NCI-H1436 (cell line): ENCODE data around the gene ZIC2.
"Not testable (repeated sequence)": the region's sequence is repeated elsewhere in the genome, so short reads cannot be mapped to it uniquely, and the experiment has no call there.

Source experiments
- DNase-seq: peaks from one replicate; lab custom pipeline; 2025; lab: John Stamatoyannopoulos, UW

Gene ZIC2

GRCh38 chr13:100019780-100020356 lies 38.3 kb downstream of the ZIC2 start:
- no peak for DNase-seq

DNA sequence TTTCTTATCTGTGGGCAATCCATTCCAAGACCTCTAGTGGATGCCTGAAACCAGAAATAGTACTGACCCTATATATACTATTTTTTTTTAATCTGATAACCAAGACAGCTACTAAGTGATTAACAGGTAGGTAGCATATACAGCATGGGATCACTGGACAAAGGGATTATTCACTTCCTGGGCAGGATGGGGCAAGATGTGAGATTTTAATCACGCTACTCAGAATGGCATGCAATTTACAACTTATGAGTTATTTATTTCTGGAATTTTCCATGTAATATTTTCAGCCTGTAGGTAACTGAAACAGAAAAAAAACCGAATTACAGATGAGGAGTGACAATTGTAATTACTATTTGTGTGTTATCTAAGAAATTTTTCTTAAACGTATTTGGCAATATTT lies 41.2 kb downstream of the ZIC2 start:
- DNase-seq, result no peak

- no peak for DNase-seq
Observed at GRCh38 chr13:100024023-100024422, 42.4 kb downstream of the ZIC2 start.

- no peak for DNase-seq
Observed at GRCh38 chr13:100029933-100030332, 48.3 kb downstream of the ZIC2 start.

- DNase-seq, result not testable (repeated sequence)
Observed at GRCh38 chr13:100032642-100033041, 51.1 kb downstream of the ZIC2 start.

DNA sequence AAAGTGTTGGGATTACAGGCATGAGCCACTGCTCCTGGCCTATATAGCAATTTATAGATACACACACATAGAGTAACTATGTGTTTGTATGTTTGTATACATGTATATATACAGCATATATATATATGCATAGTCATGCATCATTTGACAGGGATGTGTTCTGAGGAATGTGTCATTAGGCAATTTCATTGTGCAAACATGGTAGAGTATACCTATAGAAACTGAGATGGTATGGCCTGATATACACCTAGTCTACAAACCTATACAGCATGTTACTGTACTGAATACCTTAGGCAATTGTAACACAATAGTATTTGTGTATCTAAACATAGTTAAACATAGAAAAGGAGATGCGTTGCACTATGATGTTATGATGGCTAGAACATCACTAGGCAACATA lies 54.4 kb downstream of the ZIC2 start:
- DNase-seq, result no peak
